Gastrocnemius medialis (tissue), 4 donors: ENCODE measurements around the gene HEMGN.

Experiments
- POLR2A ChIP-seq, 2 donors: fragments of 450-650 bp; IDR thresholded peaks; one replicate each; pipeline ENCODE4 v1.6.1; 2017; ENCODE audit warnings: antibody characterized with exemption in 2 of 2, mild to moderate bottlenecking in 2 of 2, moderate library complexity in 2 of 2
- TF ChIP-seq, protein P1 (sequence below), 5 experiments: fragments of 450-650 bp in 3 of 5; fragments of 200-600 bp in 2 of 5; sonication (generic) in 2 of 5; IDR thresholded peaks in 4 of 5; conservative IDR thresholded peaks in 1 of 5; 1 replicate in 4 of 5; 2 replicates in 1 of 5; pipeline ENCODE4 v1.5.1; 2016 to 2019; ENCODE audit warnings: antibody characterized with exemption in 5 of 5, mild to moderate bottlenecking in 3 of 5, moderate library complexity in 3 of 5

DNA sequence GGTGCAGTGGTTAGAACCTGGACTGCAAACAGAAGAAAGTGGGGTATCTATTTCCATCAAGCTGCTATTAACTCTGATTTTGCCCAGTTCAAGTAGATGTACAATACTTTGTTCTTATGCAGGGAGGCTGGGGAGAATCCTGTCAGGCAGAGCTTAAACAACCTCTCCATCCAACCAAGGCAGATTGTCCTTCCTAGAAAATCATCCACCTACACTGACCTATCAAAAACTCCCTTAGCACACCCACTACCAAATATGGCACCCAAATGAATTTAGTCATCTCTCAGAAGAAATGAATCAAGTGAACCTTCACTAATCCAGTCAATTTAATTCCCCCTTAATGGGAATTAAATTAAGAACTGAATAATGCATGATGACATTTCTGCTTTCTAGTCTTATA is 18.4 kb upstream of the HEMGN start:
- no peak for TF ChIP-seq POLR2A (IDR thresholded peaks at IDR 0.05)
- TF ChIP-seq, protein P1, sequence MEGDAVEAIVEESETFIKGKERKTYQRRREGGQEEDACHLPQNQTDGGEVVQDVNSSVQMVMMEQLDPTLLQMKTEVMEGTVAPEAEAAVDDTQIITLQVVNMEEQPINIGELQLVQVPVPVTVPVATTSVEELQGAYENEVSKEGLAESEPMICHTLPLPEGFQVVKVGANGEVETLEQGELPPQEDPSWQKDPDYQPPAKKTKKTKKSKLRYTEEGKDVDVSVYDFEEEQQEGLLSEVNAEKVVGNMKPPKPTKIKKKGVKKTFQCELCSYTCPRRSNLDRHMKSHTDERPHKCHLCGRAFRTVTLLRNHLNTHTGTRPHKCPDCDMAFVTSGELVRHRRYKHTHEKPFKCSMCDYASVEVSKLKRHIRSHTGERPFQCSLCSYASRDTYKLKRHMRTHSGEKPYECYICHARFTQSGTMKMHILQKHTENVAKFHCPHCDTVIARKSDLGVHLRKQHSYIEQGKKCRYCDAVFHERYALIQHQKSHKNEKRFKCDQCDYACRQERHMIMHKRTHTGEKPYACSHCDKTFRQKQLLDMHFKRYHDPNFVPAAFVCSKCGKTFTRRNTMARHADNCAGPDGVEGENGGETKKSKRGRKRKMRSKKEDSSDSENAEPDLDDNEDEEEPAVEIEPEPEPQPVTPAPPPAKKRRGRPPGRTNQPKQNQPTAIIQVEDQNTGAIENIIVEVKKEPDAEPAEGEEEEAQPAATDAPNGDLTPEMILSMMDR (IDR thresholded peaks at IDR 0.05 in 4 of 5, conservative IDR thresholded peaks at IDR 0.05 in 1 of 5): no peak
